GM19467 (cell line): ENCODE results near the gene HACL1.
"Not testable (repeated sequence)": the region's sequence is repeated elsewhere in the genome, so short reads cannot be mapped to it uniquely, and the experiment has no call there.

ENCODE experiments used
- ATAC-seq: cut with Tn5 transposase; IDR thresholded peaks from one replicate; pipeline ENCODE4 v1.9.1; 2021; ENCODE audit warnings: mild to moderate bottlenecking, moderate library complexity; ENCODE audit not compliant: unreplicated experiment

HACL1 gene

DNA sequence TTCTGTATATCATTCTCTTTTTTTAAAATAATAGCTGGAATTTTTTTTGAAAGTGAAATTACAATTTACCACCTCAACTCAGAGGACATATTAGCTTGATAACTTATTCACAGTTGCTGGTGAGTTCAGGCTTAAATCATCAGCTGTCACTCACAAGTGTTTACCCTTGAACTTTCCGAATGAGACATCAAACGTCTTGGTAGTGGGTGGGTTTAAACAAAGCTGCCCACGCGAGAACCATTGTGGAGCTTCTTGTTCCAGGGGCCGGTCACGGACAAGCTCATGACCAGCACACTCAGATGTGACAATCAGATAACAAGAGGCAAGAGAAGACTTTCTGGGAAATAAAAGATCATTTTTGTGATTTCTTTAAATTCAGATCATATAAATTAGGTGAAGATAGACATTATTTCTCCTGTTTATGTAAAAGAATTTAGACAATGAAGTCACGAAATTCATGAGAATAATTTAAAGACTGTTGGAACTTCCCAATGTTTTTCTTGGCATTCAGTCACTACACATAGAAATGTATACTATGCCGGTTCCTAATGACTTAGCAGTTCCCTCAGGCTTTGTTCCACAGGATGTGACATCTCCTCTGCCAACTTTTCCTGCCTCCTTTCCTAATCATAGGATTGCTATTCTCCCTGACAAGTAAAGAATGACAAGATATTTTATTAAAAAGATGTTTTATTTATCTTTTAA lies 29.4 kb upstream of the HACL1 start:
- peak; percentile 38 for ATAC-seq

DNA sequence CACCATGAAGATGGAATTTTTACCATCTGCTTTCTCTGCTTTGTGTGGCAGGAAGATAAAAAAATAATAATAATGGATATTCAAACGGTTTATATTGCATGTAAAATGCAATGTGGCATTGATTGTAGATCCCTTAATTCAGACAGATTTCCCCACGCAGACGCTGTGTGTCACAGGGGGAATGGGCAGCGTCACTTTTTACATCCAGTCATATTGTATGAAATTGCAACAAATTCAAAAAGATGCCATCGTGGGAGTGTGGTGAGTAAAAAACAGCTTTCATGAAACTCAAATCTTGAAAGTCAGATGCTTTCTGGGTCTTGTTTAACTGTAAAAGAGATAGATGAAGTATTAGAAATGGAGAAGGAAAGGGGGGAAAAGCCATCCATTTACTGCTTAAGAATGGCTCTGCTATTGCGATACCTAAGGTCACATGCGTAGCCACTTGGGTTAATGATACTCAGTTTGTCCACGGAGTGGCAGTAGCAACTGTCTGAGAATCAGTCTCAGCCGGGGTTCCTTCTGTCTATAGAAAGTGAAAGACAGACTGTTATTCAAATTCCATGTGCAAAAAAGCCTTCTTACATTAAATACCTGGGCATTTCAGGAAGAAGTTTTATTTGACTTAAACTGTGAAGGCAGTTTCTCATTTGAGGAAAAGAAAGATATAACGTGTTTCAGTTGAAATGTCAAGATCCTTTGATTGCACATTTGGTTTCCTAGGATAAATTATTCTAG lies 28.7 kb upstream of the HACL1 start:
- ATAC-seq = peak; percentile 96

DNA sequence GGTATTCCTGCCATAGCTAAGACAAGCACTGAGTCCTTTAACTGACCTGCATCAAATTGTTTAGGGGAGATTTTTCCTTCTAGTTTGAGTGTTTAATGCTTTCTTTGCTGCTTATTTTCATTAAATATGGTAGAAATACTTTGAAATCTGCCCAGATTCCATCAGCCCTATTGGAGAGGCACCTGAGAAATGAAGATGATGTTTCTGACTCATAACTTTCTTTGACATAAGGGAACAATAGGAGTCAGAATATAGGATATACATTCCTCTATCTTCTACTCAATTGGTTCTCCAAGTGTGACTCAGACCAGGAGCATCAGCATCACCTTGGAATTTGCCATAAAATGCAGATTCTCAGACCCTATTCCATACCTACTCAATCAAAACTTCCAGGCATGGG lies 27.6 kb upstream of the HACL1 start:
- no peak for ATAC-seq

DNA sequence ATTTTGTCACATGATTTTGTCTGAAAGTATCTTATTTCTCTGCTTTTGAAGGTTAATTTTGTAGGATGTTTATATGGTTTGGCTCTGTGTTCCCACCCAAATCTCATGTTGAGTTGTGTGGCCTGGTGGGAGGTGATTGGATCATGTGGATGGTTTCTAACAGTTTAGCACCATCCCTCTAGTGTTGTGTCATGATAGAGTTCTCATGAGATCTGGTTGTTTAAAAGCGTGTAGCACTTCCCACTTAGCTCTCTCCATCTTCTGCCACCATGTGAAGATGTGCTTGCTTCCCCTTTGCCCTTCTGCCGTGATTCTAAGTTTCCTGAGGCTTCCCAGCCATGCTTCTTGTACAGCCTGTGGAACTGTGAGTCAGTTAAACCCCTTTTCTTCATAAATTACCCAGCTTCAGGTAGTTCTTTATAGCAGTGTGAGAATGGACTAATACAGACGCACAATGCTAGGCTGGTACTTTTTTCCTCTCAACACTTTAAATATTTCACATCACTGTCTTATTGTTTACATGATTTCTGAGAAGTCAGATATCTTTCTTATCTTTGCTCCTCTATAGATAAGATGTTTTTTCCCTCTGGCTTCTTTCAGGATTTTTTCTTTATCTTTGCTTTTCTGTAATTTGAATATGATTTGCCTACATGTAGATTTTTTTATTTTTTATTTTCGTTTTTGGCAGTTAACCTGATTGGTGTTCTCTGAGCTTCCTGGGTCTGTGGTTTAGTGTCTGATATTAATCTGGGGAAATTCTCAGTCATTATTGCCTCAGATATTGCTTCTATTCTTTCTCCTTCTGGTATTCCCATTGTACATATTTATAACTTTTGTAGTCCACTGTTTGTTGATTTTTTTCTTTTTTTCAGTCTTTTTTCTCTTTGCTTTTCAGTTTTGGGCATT lies 22.4 kb upstream of the HACL1 start:
- ATAC-seq = no peak

DNA sequence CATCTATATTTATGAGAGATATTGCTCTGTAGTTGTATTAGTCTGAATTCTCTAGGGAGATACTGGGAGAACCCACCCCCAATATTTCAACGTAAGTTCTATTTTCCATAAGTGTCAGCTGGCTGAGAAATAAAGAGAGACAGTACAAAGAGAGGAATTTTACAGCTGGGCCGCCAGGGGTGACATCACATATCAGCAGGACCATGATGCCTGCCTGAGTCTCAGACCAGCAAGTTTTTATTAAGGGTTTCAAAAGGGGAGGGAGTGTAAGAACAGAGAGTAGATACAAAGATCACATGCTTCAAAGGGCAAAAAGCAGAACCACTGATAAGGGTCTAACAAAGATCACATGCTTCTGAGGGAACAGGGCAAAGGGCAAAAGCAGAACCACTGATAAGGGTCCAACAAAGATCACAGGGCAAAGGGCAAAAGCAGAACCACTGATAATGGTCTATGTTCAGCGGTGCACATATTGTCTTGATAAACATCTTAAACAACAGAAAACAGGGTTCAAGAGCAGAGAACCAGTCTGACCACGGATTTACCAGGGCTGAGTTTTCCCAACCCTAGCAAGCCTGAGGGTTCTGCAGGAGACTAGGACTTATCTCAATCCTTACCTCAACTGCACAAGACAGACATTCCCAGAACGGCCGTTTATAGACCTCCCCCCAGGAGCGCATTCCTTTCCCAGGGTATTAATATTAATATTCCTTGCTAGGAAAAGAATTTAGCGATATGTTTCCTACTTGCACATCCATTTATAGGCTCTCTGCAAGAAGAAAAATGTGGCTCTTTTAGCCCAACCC lies 18.5 kb upstream of the HACL1 start:
- not testable (repeated sequence) for ATAC-seq

DNA sequence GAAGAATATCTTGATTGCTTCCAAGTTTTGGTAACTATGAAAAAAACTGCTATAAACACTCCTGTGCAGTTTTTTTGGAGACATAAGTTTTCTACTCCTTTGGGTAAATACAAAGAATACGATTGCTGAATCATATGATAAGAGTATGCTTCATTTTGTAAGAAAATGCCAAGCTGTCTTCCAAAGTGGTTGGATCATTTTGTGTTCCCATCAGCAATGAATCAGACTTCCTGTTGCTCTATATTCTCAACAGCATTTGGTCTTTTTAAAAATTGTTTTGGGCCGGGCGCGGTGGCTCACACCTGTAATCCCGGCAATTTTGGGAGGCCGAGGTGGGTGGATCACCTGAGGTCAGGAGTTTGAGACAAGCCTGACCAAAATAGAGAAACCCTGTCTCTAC lies 14.7 kb upstream of the HACL1 start:
- ATAC-seq = no peak

DNA sequence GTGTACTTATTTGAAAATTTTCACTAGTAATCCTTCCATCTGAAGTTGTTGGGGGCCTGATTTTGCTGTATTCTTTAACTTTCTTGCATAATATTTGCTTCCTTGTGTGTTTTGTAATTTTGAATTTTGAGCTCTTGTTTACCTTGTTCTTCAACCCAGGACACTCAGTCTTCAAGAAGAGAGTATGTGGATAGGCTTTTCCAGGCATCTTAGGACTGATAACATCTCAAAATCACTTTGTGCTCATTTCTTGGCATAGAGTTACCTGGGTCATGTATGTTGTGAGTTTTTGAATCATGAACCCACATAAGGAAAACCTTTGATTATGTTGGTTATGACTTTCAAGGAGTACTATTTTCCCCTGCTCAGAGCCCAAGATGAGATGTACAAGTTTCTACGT lies 13.6 kb upstream of the HACL1 start:
- no peak for ATAC-seq

DNA sequence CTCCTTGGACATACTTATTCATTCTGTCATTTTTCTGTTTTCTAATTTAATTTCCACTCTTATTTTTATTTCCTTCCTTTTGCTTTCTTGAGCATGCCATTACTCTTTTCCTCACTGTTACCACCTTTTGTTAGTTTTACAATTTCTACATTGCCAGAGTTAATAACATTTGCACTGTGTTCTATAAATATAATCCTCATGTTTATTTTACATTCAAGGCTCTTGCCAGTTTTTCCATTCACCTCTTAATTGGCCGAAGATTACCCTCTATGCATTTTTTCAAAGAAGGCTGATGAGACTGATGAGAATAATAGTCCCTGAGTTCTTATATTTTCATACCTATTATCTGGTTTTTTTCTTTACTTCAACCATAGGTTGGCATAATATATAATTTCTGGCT lies 10.6 kb upstream of the HACL1 start:
- no peak for ATAC-seq

DNA sequence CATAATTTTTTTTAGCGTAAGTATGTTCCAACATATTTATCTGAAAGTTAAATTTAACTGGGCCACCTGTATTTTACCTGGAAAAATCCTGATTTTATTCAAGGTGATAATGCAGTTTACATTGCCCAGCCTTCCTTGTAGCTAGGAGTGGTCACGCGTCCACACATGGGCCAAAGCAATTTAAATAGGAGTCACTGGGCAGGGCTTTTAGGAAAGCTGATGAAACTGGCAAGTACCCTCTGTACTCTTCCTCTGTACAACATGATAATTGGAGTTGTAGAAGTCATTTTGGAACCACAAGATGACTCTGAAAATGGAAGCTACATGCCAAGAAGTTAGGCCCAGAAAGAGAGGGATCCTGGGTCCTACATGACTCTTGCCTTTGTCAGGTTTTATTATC lies 9.6 kb upstream of the HACL1 start:
- no peak for ATAC-seq

DNA sequence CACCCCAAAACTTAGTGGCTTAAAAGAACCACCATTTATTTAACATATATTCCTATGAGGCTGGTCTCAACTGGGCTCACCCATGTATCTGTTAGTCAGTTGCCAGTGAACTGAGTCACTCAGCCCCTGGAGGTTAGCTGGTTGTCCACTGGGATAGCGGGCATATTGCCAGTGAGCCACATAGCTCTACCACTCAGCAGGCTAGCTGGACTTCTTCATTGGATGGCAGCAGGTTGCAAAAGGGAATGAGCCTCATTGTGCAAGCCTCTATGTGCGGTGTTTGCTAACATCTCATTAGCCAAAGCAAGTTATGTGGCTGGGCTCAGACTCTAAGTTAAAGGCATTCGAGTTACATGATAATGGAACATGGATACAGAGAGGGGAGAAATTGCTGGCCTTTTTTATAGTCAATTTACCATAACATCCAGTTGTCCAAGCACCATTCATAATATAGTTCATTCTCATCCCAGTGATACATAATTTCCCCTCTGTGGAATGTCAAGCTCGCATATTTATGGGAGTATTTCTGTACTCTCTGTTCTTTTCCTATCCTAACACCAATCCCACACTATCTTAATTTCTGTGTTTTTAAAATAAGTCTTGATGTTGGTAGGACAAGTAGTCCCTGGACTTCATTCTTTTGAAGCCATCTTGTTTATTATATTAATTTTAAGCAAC lies 8.9 kb upstream of the HACL1 start:
- ATAC-seq = no peak

DNA sequence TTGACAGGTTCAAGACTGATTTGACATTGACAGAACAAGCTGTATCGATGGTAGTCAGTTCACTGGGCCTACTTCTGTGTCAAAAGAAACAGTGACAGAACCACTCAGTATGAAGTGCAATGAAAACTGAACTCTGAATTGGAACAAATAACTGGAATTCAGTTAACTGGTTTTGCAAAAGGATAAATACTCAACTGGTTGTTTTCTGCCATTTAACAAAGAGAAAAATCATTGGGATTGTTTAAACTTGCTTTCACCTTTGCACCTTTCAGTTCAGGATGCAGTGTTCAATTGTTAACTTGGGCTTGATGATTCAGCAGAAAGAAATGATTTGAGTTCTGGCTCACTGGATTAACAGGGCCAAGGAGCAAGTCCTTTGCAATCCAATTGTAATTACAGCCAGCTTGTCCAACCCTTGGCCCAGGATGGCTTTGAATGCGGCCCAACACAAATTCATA lies 5.1 kb upstream of the HACL1 start:
- ATAC-seq = no peak

DNA sequence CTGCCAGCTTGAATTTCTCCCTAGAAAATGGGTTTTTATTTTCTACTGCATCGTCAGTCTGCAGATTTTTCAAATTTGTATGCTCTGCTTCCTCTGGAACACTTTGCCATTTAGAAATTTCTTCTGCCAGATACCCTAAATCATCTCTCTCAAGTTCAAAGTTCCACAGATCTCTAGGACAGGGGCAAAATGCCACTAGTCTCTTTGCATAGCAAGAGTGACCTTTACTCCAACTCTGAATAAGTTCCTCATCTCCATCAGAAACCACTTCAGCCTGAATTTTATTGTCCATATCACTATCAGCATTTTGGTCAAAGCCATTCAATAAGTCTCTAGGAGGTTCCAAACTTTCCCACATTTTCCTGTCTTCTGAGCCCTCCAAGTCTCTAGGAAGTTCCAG lies 3.2 kb upstream of the HACL1 start:
- not testable (repeated sequence) for ATAC-seq

DNA sequence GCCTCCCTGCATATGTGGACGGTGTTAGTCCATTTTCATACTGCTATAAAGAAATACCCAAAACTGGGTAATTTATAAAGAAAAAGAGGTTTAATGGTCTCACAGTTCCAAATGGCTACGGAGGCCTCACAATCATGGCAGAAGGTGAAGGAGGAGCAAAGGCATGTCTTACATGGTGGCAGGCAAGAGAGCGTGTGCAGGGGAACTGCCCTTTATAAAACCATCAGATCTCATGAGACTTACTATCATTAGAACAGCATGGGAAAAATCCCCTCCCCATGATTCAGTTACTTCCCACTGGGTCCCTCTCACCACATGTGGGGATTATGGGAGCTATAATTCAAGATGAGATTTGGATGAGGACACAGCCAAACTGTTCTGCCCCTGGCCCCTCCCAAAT lies 1.4 kb upstream of the HACL1 start:
- ATAC-seq = not testable (repeated sequence)

DNA sequence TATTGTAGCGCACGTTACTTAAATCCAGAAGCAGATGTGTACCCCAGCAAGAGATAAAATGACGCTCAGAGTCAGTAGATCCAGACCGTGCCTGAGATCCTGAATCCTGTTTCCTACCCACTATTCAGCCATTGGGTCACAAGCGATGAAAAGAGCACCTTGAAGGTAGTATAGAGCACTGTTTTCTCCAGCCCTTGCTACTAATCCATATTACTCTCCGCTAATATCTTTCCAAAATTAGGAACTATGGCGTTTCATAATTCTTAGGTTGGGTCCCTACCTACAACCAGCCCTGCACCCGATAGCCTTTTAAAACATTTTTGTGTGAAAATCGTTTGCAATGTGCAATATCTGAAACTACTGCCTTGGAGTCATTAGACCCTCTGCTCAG lies 772 bp upstream of the HACL1 start:
- ATAC-seq = peak; percentile 13

DNA sequence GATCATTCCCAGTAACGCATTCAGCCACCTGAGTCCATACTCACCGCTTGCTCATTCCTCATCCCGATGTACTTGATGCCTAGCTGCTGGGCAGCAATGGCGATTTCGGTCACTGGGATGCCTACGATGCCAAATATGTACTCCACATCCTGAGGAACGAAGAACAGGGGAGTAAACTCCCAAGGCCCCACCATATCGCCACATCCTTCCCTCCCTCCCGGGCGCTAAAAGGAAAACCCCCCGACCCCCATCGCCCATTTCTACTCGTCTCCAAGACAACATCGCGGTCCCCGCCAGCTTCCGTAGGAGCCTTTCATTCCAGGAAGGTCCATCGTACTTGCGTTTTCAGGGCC lies 347 bp downstream of the HACL1 start:
- ATAC-seq = peak; percentile 15

DNA sequence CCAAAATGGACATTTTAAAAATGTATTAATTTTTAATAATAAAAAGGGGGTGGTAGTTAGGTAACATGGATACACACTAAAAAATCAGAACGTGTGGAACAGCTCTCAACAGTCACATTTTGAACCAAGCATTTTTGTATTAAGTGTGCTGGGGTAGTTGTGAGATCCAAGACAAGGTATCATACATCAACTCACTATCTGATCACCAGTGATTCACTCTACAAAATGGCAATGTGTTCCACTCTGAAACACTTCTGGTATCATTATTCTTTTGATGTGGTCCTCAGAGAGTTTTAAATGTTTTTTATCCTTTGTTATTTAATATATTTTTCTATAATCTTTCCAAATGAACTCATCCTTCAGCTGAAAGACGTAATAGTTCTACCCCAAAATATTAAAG lies 5.4 kb downstream of the HACL1 start:
- no peak for ATAC-seq

DNA sequence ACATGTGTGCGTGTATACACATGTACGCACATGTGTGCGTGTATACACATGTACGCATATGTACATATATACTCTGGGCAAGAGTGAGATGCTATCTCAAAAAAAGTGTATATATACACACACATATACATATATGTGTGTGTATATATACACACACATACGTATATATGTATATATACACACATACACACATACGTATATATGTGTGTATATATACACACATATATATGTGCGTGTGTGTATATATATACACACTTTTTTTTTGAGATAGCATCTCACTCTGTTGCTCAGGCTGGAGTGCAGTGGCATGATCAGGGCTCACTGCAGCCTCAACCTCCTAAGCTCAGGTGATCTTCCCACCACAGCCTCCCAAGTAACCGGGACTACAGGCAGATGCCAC lies 8.4 kb downstream of the HACL1 start:
- no peak for ATAC-seq

DNA sequence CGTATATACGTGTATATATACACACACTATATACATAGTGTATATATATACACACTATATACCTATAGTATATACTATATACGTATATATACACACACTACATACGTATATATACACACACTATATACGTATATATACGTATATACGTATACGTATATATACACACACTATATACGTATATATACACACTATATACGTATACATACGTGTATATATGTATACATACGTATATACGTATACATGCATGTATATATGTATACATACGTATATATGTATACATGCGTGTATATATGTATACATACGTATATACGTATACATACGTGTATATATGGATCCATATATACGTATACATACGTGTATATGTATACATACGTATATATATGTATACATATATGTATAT lies 9.4 kb downstream of the HACL1 start:
- ATAC-seq = no peak

DNA sequence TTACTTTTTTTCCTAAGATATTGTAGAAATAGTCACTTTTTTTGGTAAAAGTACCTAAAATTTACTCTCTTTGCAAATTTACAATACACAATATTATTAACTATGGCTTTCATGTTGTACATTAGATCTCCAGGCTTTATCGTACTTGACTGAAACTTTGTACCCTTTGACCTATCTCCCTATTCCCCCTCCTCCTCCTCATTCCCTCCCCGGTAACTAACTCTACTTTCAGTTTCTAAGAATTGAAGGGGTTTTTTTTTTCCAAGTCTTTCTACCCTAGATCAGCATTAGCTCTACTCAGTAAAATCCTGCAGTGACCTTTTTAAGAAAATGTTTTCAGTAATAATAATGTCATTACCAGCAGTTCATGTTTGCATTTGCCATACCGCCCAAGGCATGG lies 10.1 kb downstream of the HACL1 start:
- no peak for ATAC-seq

DNA sequence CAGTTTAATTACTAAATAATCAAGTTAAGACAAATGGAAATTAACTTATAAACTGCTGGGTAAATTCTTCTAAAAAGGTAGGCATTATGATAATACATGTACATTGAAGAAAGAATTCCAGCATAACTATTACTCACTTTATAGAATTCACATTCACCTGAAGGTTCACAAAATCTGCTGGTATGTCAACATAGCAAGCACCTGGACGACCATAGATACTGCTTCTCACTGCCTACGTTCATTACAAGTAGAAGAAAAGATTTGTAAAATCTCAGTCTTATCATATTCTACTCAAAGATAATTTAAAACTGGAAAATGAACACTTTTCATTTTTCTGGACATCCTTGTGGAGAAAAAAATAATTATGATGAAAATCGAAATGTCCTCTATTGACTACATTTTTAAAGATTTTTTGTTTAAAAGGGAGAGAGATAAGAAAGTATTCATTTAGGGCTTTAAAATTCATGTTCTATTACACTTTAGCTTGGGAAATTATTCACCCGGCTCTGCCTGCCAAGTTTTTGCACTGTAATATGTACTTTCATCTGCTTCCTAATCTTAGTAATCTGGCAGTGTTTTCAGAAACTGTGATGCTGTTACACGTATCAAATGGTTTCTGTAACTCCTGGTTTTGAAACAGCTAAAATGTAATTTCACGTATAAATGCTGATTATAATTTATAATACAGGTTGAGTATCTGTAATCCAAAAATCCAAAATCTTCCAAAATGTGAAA lies 16.1 kb downstream of the HACL1 start:
- ATAC-seq = no peak
